ENCODE data around the gene CACNA2D2. TPM values are rescaled to one million over a fixed set of nuclear protein-coding genes. Genes with fewer than 3 reads are reported as not detected.
A peak's percentile ranks its signal among the peaks of the same experiment; 100 is the strongest.

Gene CACNA2D2
- total and polyA plus RNA-seq, 2 of the 13 experiments (the other 11 are each of a cell fraction or from before 2014, with no cell fraction given): not detected

GRCh38 chr3:50321336-50322114 is 181.9 kb downstream of the CACNA2D2 start (continued):
- TF ChIP-seq ZNF232 (CRISPR knock-in tag; IDR thresholded peaks at IDR 0.05; ENCODE audit: borderline replicate concordance): peak; percentile 26; the same call in 1 of the 2 replicates
- no peak for TF ChIP-seq YEATS2 (CRISPR knock-in tag; IDR thresholded peaks at IDR 0.05; ENCODE audit: borderline replicate concordance)
- TF ChIP-seq ZNF407 (CRISPR knock-in tag; IDR thresholded peaks at IDR 0.05; ENCODE audit: not compliant biosample characterization): no peak
- peak; percentile 38; the same call in 1 of the 2 replicates for TF ChIP-seq TOE1 (CRISPR knock-in tag; IDR thresholded peaks at IDR 0.05)
- peak; percentile 39; the same call in 1 of the 2 replicates for TF ChIP-seq SMAD3 (CRISPR knock-in tag; IDR thresholded peaks at IDR 0.05)
- no peak for TF ChIP-seq MLLT10 (CRISPR knock-in tag; IDR thresholded peaks at IDR 0.05)
- TF ChIP-seq TRIM22 (IDR thresholded peaks at IDR 0.05): no peak
- TF ChIP-seq KMT2B (CRISPR knock-in tag; IDR thresholded peaks at IDR 0.05): peak; percentile 50; the same call in 1 of the 2 replicates
- TF ChIP-seq HNF4G (IDR thresholded peaks at IDR 0.05; ENCODE audit: borderline replicate concordance, low read depth, low read length): peak; percentile 94
- TF ChIP-seq HNF4G (CRISPR knock-in tag; IDR thresholded peaks at IDR 0.05; ENCODE audit: borderline replicate concordance, low read depth): peak; percentile 86; the same call in 1 of the 2 replicates
- no peak for TF ChIP-seq CHD2 (IDR thresholded peaks at IDR 0.05; ENCODE audit: low read depth, low read length)
- TF ChIP-seq ARID4A (CRISPR knock-in tag; IDR thresholded peaks at IDR 0.05; ENCODE audit: borderline replicate concordance): peak; percentile 32; the same call in 1 of the 2 replicates

Data from HepG2 (cell line).